NOMO-1 (cell line): ENCODE measurements around the gene SCARF2.
"Not testable (repeated sequence)": the region's sequence is repeated elsewhere in the genome, so short reads cannot be mapped to it uniquely, and the experiment has no call there.

Experiments used
- DNase-seq, 2 experiments: peaks; one replicate each; lab custom pipeline; 2025; ENCODE audit not compliant: unreplicated experiment in 2 of 2; lab: John Stamatoyannopoulos, UW

The SCARF2 gene

DNA sequence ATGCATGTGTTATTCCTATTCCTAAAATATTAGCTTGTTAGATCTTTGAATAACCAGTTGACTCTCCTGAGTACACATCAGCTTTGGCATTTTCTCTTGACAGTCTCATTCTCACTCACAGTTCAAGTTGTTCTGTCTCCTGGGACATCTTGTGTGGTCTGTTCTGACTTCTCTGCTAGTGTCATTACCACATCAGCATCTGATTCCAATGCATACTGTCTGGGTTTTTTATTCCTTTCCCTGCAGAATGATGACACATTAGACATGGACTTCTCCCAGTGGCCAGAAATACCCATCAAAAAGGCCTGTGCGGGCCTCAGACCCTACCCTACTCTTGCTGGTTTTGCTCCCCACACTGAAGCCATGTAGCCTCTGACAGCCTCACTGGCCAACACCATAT is 41.0 kb downstream of the SCARF2 start:
- DNase-seq, result no peak

GRCh38 chr22:20395907-20396287 is 41.7 kb downstream of the SCARF2 start:
- no peak for DNase-seq

DNA sequence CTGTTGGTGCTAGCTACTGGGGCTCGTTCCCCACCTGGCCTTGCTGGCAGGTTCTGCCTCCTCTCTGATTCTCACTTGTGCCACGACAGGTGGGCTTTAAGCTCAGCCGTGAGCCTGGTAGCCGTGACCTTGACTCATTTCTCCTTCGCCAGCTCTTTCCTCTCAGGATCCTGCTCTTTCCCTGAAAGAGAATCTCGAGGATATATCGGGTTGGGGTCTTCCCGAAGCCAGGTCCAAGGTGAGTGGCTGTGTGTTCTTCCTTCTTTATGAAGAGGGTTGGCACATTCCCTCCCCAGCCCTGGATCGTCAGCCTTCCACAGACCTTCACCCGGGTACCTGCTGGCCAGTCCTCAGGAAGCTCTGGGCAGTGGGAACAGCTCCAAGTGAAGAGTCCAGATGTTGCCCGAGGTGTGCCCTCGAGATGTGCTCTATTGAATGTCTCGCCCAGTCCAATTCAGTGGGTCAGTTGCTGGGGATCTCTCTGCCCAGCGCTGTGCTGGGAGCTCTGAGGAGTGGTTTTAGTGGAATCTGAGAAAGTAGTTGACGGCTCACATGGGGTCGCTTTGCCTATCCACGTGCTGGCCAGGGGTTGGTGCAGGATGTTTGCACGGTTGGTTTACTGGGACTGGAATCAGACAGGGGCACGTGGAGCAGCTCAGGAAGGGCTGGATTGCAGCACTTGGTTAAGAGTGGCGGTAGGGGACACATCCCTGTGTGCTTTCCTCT is 42.3 kb downstream of the SCARF2 start:
- DNase-seq, result no peak

DNA sequence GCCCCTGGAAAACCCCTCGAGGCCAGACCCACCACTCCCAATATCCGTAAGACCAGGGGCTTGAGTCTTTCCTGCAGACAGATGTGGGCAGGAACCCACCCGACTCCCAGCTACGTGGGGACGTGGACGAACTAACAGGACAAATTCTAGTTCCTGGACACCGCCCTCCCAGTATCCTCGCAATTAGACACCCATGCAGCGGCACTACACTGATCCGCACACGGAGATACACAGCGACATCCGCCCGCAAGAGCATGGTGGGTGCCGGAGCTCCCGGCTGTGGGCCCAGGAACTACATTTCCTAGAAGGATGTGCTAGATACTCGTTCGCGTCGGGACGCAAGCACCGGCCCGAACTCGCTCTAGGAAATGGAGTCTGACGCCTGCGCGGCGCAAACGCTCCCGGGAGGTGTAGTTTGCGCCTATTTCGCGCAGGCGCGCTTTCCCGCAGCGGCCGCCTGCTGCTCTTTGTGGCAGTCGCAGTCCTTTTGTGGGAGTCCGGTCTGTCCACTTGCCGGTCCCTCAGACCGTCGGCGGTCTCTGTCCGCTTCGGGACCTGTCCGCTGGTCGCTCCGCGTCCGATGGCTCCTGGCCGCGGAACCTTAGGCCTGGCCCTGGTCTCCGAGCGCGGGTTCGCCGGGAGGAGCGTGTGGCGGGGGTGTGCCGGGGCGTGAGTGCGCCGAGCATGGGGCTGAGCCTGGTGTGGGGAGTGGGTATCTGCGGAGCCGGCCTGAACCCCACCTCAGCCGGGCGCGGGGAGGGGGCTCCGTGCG is 43.7 kb downstream of the SCARF2 start, which contains the start of gene ZNF74:
Gene ZNF74 (plus strand): TSS at position 447 of the 772 bp plus-strand sequence. CDS start 478 bp downstream, outside the sequence.
- peak; percentile 85 to 97 for DNase-seq

- DNase-seq, result no peak
These were observed 44.5 kb downstream of the SCARF2 start for GRCh38 chr22:20392983-20393704.

GRCh38 chr22:20392365-20392881 is 45.2 kb downstream of the SCARF2 start:
- not testable (repeated sequence) for DNase-seq

- no peak for DNase-seq
These were observed 46.4 kb downstream of the SCARF2 start for GRCh38 chr22:20391222-20391621.

GRCh38 chr22:20390394-20390907 is 47.2 kb downstream of the SCARF2 start:
- no peak for DNase-seq

DNA sequence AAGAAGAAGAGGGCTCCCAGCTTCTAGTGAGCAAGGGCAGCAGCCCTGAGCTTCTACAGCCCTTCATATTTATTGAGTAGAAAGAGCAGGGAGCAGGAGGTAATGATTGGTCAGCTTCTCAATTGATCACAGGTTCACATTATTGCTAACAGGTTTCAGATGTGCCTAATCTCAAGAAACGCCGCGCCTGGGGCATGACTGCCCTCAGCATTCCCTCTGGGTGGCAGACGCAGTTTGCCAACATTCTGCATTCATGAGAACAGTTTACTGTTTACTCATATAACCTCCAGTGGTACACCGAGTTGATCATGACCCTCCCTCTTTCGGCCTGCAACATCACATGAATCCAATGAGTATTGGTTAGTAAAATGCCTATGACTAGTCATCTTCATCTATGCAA is 48.3 kb downstream of the SCARF2 start:
- DNase-seq, result no peak

GRCh38 chr22:20388200-20388599 is 49.4 kb downstream of the SCARF2 start:
- no peak for DNase-seq

GRCh38 chr22:20386972-20387371 is 50.7 kb downstream of the SCARF2 start:
- DNase-seq, result no peak

DNA sequence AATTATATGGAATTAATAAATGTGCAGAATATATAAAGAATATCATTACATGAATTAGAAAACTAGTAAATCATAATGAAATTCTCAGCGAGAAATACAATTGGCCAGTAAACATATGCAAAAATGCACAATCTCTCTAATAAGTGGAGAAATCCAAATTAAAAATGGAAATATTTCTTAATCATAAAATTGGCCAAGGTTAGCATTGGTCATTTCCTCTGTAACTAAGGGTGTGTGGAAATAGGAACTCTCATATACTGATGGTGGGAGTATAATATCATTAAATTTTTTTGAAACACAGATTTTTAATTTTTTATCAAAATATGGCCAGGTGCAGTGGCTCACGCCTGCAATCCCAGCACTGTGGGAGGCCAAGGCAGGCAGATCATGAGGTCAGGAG is 51.3 kb downstream of the SCARF2 start:
- DNase-seq, result no peak

- no peak for DNase-seq
These were observed 52.8 kb downstream of the SCARF2 start for GRCh38 chr22:20384865-20385264.

- no peak for DNase-seq
These were observed 53.5 kb downstream of the SCARF2 start for GRCh38 chr22:20384171-20384570.

DNA sequence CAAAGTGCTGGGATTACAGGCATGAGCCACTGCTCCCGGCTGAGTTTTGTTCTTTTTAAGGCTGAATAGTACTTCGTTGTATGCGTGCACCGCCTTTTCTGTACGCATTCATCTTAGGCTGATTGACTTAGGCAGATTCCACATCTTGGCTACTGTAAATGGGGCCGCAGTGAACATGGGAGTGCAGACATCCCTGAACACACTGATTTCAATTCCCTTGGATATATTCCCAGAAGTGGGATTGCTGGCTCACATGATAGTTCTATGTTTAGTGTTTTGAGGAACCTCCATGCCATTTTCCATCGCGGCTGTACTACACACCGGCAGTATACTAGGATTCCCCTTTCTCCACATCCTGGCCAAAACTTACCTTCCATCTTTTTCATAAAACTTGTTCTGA is 54.1 kb downstream of the SCARF2 start:
- no peak for DNase-seq

- no peak for DNase-seq
These were observed 57.1 kb downstream of the SCARF2 start for GRCh38 chr22:20380486-20380885.

GRCh38 chr22:20378684-20379083 is 58.9 kb downstream of the SCARF2 start:
- DNase-seq, result not testable (repeated sequence)

DNA sequence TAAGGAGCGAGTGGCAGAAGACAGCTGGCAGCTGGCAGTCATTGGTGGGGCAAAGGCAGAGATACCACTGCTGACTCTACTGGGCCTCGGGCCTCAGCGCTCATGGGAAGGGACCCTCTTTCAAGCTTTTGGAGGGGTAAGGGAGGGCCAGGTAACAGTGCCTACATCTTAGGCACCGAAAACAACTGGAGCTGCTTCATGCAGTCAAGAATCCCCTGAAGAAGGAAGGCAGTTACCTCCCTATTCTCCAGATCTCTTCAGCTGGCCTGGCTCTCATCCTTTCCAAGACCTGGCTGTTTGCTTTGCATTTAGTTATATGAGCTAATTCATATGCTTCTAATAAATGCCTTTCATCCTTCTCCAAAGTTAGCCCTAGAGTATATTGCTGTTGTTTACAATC is 59.5 kb downstream of the SCARF2 start:
- DNase-seq, result no peak

DNA sequence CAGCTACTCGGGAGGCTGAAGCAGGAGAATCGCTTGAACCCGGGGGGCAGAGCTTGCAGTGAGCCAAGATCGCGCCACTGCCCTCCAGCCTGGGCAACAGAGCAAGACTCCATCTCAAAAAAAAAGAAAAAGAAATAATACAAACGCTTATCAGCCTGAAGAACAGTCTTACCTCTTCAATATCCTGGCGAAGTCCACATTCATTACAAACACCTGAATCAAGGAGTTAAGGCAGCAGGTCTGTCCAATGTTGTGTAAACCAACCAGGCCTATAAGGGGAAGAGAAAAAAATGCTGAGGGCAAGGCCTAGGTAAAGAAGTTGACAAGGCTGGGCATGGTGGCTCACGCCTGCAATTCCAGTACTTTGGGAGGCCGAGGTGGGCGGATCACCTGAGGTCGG is 60.6 kb downstream of the SCARF2 start:
- DNase-seq, result not testable (repeated sequence)

GRCh38 chr22:20376281-20376680 is 61.3 kb downstream of the SCARF2 start:
- DNase-seq, result not testable (repeated sequence)
